ENCODE measurements around the gene DIP2A.

DIP2A gene

DNA sequence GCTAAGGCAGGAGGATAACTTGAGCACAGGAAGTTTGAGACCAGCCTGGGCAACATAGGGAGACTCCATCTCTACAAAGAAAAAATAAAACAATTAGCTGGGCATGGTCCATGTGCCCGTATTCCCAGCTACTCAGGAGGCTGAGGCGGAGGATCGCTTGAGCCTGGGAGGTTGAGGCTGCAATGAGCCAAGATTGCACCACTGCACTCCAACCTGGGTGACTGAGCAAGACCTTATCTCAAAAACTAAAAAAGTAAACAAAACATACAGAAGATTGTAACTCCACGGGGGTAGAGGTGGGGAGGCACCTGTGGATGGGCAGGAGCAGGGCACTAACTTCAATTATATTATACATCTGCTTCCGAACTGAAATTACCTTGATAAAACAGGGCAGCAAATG, 141.6 kb downstream of the DIP2A start:
- no peak for DNase-seq

GRCh38 chr21:46600978-46601377, 142.3 kb downstream of the DIP2A start:
- no peak for DNase-seq

DNA sequence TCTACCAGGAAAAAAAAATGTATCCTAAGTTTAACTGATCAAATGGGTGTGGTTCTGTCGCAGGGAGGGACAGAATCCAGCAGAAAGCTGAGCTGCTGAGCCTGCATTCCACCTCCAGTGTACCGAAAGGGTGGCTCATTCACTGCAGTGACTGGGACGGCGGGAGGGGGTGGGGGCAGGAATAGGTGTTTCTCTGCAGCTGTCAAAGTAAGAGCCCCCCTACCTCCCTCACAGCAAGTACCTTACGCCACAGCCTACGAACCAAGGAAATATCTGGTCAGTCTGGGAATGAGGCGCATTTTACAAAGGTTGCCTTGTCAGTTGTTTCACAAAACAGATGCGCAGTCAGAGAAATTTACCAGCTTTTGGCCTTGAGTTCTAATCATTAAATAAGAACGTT, 144.5 kb downstream of the DIP2A start:
- DNase-seq = no peak

DNA sequence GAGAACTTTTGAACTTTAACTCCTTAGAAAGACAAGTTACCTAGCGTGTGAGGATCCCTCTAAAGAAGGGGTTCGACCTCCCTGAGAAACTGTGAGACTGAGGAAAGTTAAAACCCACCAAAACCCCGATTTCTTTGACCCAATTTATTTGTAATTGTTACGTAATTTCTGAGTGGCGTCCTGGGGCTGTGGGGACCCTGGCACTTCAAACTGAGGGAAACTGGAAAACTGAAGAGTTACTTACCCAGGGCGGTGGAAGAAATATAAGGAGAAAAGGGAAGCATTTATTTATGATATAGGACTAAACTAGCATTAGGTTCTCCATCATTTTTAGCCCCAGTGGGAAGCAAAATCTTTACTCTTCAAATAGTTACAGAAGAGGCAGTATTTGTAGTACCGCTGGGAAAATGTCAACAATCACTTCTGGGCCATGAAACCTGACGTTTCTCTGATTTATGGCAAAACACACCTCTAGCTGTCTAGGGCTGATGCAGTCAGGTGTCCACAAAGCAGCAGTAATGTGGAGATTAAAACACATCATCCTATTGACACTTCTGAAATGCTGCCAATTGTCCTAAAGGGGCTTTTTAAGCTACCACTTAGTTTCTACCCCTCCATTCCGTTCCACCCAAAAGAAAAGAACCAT, 145.8 kb downstream of the DIP2A start:
- no peak for DNase-seq

DNA sequence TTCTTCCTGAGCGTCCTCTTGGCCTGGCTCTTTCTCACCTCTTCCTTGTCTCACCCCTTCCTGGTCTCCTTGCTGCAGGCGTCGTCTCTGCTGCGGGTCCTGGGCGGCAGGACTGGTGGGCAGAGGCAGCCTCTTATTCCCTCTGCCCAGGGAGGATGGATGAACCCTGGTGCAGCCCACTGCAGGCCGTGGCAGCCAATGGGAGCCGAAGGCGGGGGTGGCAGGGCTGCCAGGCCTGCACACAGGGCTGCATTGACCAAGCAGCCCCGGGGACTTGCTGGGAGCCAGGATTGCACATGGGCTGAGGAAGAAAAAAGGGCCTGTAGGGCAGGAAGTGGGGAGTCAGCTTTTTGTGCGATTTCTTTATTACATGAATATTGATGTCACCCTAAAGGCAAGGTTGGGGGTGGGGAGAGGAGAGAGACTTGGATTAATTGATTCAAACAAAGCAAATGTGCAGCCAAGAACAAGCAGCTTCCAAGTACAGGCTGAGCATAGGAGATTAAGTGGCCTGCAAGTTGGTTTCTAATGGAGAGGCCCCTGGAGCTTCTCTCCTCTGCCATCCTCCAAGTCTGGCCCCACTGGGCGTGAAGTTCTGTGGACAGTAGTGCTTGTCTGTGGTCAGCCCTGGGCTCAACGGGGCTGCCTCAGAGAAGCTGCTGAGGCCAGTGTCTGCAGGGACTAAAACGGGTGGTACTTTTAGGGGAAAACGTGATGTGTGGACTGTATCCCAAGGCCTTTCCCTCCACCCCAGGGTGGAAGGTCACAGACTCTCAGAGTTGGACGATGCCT, 146.5 kb downstream of the DIP2A start, which contains the start of gene S100B:
Gene S100B (minus strand): TSS at position 108 of the 792 bp plus-strand sequence. CDS start 2,667 bp downstream, outside the sequence.
- no peak for DNase-seq

DNA sequence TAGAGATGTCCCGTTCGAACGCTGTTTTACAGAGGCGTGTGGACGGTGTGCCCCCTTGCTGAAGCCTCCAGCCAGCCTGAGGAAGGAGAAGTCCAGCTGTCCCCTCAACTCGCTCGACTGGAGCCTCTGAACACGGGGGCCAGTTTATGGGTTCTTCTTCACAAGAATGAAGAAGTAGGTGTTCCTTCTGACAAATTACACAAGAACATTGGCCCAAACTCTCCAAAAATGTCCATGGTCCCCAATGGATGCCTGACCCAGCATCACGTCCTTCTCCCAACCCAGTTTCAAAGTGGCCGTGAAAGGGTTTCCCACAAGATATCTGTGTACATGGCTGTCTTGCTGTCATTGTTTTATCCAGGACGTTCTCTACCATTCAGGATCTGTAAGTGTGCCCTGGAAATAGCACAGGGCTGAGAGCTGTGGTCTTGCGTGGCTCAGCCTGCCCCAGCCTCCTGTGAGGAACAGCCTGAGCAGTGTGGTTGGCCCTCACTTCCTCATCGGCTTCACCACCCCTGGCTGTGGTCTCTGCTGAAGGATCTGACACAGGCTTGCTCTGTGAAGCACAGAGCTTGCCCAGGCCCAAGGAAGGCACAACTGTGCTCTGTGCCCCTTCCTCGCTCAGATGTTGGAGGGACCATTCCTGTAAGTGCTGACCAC, 147.2 kb downstream of the DIP2A start:
- no peak for DNase-seq

- DNase-seq = no peak
Observed at GRCh38 chr21:46606427-46606813, 147.7 kb downstream of the DIP2A start.

- no peak for DNase-seq
Observed at GRCh38 chr21:46607636-46608035, 148.9 kb downstream of the DIP2A start.

DNA sequence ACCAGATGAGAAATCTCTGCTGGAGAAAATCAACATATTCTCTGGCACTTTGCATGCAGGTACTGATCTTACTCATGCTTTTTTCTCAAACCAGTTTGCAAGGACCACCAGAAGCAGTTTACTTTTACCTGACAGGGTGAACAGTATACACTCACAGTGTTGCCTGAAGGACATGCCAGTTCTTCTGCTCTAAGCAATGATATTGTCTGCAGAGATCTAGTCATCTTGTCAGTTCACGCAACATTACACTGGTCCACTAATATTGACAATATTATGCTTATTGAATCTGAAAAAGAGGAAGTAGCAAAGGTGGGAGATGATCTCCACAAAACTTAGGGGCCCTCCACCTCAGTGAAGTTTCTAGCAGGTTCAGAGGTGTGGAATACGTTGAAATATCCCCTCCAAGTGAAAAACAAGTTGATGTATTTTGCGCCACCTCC, 150.0 kb downstream of the DIP2A start:
- DNase-seq = no peak

- no peak for DNase-seq
Observed at GRCh38 chr21:46610018-46610701, 151.5 kb downstream of the DIP2A start.

- no peak for DNase-seq
Observed at GRCh38 chr21:46613391-46613790, 154.7 kb downstream of the DIP2A start.

- DNase-seq = no peak
Observed at GRCh38 chr21:46616050-46616449, 157.4 kb downstream of the DIP2A start.

- DNase-seq = no peak
Observed at GRCh38 chr21:46616656-46617055, 158.0 kb downstream of the DIP2A start.

- no peak for DNase-seq
Observed at GRCh38 chr21:46617267-46618051, 158.8 kb downstream of the DIP2A start.

DNA sequence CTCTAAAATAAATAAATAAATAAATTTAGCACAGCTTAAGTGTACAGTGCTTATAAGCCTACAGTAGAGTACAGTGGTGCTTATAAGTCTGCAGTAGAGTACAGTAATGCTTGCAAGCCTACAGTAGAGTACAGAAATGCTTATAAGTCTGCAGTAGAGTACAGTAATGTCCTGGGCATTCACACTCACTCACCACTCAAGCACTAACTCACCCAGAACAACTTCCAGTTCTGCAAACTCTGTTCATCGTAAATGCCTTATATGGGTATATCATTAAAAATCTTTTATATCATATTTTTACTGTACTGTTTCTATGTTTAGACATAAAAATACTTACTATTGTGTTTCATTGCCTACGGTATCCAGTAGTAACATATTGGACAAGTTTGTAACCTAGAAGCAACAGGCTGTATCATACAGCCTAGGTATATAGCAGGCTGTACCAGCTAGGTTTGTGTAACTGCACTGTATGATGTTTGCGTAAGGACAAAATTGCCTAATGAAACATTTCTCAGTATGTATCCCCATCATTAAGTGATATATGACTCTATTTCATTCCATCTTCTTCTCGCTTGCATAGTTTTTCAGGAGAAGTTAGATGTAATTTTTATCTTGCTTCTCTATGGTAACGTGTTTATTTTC, 160.2 kb downstream of the DIP2A start:
- DNase-seq = no peak
